AG04449 (cell line): Measurements from ENCODE around the gene MBTPS1.

Experiments
- CTCF ChIA-PET: fragments of 350-600 bp; formaldehyde crosslinking; extraction: SDS; loops from one replicate; lab custom pipeline; 2021; ENCODE audit warnings: antibody characterized with exemption; lab: Yijun Ruan, JAX
- POLR2A ChIA-PET: fragments of 400-600, 350-600 bp; formaldehyde crosslinking; extraction: SDS; loops from one replicate; lab custom pipeline; 2020; ENCODE audit warnings: antibody characterized with exemption, inconsistent platforms; lab: Yijun Ruan, JAX
- DNase-seq: peaks from one replicate; pipeline ENCODE4 v3.0.0-alpha.2; 2010; ENCODE audit warnings: low read depth, low spot score
- H3K4me3 ChIP-seq: 2 replicates; pipeline ENCODE4 v1.5.1; 2011; ENCODE audit warnings: low read depth, mild to moderate bottlenecking, control low read depth, low read length
- TF ChIP-seq, protein P1 (sequence below): IDR thresholded peaks from one replicate; pipeline ENCODE4 v1.5.1; 2011; ENCODE audit warnings: mild to moderate bottlenecking, moderate library complexity, low read length, control low read depth, inconsistent platforms; ENCODE audit not compliant: insufficient read depth; ENCODE audit errors: missing control alignments

MBTPS1 gene

DNA sequence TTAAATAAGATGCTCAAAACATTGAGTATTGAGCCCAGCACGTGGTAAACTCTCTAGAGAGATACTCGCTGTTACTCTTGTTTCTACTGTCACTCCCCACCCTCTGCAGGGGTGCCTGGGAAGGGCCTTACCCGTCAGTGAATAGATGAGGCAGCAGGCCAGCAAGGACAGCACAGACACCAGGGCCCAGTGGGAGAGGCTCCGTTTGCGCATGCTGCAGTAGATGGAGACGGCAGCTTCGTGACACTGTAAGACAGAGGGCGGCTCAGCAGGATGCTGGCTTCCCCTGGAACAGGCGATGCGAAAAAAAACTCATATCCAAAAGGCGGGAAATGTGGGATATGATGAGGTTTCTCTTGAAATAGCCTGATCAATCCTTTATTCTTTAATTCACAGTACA, 94.1 kb downstream of the MBTPS1 start:
- TF ChIP-seq, protein P1, sequence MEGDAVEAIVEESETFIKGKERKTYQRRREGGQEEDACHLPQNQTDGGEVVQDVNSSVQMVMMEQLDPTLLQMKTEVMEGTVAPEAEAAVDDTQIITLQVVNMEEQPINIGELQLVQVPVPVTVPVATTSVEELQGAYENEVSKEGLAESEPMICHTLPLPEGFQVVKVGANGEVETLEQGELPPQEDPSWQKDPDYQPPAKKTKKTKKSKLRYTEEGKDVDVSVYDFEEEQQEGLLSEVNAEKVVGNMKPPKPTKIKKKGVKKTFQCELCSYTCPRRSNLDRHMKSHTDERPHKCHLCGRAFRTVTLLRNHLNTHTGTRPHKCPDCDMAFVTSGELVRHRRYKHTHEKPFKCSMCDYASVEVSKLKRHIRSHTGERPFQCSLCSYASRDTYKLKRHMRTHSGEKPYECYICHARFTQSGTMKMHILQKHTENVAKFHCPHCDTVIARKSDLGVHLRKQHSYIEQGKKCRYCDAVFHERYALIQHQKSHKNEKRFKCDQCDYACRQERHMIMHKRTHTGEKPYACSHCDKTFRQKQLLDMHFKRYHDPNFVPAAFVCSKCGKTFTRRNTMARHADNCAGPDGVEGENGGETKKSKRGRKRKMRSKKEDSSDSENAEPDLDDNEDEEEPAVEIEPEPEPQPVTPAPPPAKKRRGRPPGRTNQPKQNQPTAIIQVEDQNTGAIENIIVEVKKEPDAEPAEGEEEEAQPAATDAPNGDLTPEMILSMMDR: no peak
- ChIA-PET CTCF (no interaction called here), POLR2A (no interaction called here)
- H3K4me3 ChIP-seq: no peak overlapping the region
- no peak for DNase-seq

DNA sequence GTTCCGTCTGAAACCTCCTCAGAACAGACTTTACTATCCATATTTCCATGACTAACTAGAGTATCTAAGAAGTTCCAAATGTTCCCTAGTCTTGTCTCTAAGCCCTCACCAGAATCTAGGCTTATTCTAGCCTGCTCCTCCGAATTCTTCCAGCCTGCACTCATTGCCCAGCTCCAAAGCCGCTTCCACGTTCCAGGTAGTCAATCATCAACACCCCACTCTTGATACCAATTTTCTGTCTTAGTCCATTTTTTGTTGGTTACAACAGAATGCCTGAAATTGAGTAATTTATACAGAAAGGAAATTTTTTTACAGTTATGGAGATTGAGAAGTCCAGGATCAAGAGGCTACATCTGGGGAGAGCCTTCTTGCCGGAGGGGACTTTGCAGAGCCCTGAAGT, 95.3 kb downstream of the MBTPS1 start:
- POLR2A ChIA-PET: no interaction called here
- DNase-seq: no peak
- TF ChIP-seq, protein P1: no peak
- CTCF ChIA-PET: interaction anchor here (1.7 kb wide), 1 partner anchor 42 kb away, joined by 6 read pairs; no protein-coding TSS in a partner anchor
- H3K4me3 ChIP-seq: no peak overlapping the region

DNA sequence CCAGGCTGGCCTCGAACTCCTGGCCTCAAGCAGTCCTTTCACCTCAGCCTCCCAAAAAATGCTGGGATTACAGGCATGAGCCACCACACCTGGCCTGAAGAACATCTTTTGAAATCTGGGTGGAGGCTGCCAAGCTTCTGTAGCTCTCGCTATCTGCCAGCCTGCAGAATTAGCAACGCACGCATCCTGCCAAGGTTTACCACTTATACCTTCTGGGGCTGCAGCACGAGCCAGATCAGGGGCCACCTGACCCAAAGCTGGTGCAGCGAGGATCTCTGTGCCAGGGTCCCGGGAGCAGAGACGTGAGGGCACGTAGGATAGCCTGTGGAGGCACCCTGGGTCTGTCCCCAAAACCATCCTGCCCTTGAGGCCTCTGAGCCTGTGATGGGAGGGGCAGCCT, 96.4 kb downstream of the MBTPS1 start:
- POLR2A ChIA-PET: no interaction called here
- CTCF ChIA-PET: interaction anchor here (1.0 to 2.3 kb wide), 2 partner anchors 46 to 66 kb away, joined by 3 to 4 read pairs; no protein-coding TSS in a partner anchor
- no peak overlapping the region for H3K4me3 ChIP-seq
- TF ChIP-seq, protein P1: no peak
- DNase-seq: no peak

DNA sequence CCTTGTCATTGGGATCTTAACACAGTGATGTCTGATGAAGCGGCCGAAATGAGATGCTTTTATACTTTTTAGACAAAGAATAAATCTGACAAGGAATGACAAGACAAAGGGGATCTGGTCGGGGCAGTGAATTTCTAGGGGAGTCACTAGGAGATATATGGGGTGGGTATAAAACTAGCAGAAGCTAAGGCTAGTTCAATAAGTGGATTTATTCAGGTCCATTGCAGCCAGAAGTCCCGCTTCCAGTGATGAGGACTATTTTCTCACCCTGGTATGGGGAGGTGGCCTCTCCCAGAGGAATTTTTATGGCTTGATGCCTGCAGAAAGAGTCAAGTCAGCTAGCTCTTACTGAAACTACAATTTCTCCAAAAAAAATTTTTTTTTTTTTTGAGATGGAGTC, 98.0 kb downstream of the MBTPS1 start:
- TF ChIP-seq, protein P1: no peak
- no peak for DNase-seq
- CTCF ChIA-PET: interaction anchor here (2.3 kb wide), 1 partner anchor 47 kb away, joined by 4 read pairs; no protein-coding TSS in a partner anchor
- POLR2A ChIA-PET: no interaction called here
- H3K4me3 ChIP-seq: no peak overlapping the region

DNA sequence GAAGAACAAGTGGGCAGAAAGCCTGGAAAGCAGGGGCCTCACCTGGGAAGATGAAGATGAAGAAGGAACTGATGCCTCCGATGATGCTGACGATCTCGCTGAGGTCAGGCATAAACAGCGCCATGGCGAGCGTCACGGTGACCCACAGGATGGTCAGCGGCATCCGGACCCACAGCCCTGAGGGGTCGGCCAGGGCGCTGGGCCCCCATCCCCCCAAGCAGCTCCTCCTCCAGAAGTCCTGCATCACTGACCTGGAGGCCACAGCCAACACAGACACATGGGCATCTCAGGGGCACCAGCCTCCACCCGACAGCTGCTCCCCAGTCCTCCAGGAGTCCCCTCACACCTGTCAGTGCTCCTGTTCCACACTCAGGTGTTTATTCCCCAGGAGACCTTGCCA, 100.3 kb downstream of the MBTPS1 start:
- ChIA-PET CTCF (interaction anchor here (1.0 kb wide), 1 partner anchor 68 kb away, joined by 3 read pairs; no protein-coding TSS in a partner anchor), POLR2A (no interaction called here)
- H3K4me3 ChIP-seq: no peak overlapping the region
- no peak for DNase-seq
- TF ChIP-seq, protein P1: no peak

DNA sequence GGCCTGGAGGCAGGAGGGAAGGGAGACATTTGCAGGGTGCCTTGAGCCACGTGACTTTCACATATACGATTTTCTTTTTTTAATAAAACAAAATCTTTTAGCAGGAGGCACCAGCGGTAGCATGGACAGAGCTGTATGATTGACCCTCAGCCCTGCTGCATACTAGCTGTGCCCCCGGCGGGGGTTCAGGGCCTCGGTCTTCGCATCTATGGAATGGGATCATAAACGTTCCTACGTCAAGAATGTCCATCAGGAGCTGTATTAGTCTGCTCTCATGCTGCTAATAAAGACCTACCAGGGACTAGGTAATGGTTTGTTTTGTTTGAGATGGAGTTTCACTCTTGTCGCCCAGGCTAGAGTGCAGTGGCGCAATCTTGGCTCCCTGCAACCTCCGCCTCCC, 101.3 kb downstream of the MBTPS1 start:
- TF ChIP-seq, protein P1: no peak
- H3K4me3 ChIP-seq: no peak overlapping the region
- POLR2A ChIA-PET: no interaction called here
- DNase-seq: no peak
- CTCF ChIA-PET: interaction anchor here (1.2 kb wide), 1 partner anchor 10 kb away, joined by 3 read pairs; no protein-coding TSS in a partner anchor
